Left ventricle myocardium superior (tissue), 1 donor: ENCODE results near the gene NRK. TPM values are rescaled to one million over a fixed set of nuclear protein-coding genes. Genes with fewer than 3 reads are reported as not detected.
"Not testable (repeated sequence)": the region's sequence is repeated elsewhere in the genome, so short reads cannot be mapped to it uniquely, and the experiment has no call there.

ENCODE experiments used
- ATAC-seq: fragments of 200-7000 bp; cut with Tn5 transposase; one replicate; pipeline ENCODE4 v1.9.1; 2020; ENCODE audit warnings: mild to moderate bottlenecking, moderate library complexity
- DNase-seq: peaks from one replicate; pipeline ENCODE4 v3.0.0-alpha.2; 2020
- intact Hi-C: fragments of 100-400 bp; cut with micrococcal nuclease; formaldehyde crosslinking; loops from one replicate; pipeline ENCODE4 v1.11.0; 2022
- long read RNA-seq: library from polyadenylated mRNA; unstranded; transcript quantifications from one replicate; pipeline ENCODE4 v2.0.0, GENCODE V29; 2021
- total RNA-seq: library from RNA; stranded (reverse); fragmentation: NEBNext Ultra II Directional; extraction: Animal tissue kit (Norgen Biotek cat#: 25700); gene quantifications from one replicate; pipeline ENCODE4 v1.2.1, GENCODE V29; 2021
- donor health status: DM: no; HTN: yes; CAD: no; lungs with severe emphysema.

Gene NRK, protein sequence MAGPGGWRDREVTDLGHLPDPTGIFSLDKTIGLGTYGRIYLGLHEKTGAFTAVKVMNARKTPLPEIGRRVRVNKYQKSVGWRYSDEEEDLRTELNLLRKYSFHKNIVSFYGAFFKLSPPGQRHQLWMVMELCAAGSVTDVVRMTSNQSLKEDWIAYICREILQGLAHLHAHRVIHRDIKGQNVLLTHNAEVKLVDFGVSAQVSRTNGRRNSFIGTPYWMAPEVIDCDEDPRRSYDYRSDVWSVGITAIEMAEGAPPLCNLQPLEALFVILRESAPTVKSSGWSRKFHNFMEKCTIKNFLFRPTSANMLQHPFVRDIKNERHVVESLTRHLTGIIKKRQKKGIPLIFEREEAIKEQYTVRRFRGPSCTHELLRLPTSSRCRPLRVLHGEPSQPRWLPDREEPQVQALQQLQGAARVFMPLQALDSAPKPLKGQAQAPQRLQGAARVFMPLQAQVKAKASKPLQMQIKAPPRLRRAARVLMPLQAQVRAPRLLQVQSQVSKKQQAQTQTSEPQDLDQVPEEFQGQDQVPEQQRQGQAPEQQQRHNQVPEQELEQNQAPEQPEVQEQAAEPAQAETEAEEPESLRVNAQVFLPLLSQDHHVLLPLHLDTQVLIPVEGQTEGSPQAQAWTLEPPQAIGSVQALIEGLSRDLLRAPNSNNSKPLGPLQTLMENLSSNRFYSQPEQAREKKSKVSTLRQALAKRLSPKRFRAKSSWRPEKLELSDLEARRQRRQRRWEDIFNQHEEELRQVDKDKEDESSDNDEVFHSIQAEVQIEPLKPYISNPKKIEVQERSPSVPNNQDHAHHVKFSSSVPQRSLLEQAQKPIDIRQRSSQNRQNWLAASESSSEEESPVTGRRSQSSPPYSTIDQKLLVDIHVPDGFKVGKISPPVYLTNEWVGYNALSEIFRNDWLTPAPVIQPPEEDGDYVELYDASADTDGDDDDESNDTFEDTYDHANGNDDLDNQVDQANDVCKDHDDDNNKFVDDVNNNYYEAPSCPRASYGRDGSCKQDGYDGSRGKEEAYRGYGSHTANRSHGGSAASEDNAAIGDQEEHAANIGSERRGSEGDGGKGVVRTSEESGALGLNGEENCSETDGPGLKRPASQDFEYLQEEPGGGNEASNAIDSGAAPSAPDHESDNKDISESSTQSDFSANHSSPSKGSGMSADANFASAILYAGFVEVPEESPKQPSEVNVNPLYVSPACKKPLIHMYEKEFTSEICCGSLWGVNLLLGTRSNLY (N-terminal part only)
- total RNA-seq = 1.8 TPM
- long read RNA-seq, partial matches to known transcripts = 1 of 1 reads
- long read RNA-seq, other reads (novel, unspliced or antisense) = 0 of 1 reads

DNA sequence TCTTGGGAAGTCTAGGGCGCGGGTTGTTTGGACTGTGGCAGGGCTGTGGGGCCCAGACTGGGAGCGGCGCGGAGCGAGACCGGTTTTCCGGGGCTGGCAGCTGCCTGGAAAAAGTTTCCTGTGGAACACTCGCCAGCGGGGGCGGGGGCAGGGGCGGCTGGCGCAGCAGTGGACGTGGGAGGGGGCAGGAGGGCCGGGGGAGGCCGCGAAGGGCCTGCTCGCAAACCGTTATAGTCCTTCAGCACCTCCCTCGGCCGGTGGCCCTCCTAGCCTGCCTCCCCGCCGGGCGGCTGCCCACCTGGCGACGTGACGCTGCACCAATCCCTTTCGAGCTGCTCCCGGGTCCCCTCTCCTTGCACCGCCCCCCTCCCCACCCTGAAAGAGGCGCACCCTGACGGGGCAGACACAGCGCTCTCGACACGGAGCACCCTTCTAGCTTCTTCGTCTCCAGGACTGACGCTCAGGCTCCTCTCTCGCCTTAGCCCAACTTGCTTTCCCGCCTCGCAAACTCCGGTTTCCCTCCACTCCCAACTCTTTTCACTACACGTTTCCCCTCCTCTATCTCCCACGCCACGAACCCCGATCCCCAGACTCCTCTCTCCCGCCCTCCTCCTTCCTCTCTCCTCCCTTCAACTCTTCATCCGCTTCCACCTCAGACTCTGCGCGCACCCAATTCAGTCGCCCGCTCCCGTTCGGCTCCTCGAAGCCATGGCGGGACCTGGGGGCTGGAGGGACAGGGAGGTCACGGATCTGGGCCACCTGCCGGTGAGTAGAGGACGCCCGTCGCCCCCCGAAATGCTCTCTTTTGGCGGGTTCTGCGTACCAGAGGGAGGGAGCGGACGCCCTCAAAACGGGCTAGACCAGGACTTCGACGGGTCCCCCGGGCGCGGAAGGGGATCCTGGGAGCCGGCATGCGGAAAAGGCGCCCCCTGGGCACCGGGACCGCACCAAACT, at the start of gene NRK:
Gene NRK, plus strand, starts transcription at position 402 of the 954 bp plus-strand sequence. Its CDS starts 307 bp downstream, at position 709.
- intact Hi-C loops = no loop called here

GRCh38 chrX:105773801-105774200, 48.5 kb upstream of the NRK start:
- DNase-seq = no peak
- no peak for ATAC-seq
- intact Hi-C loops = no loop called here

More for the DNA sequence above, at the start of gene NRK:
- ATAC-seq (peak; percentile 80), DNase-seq (peak; percentile 42)

- intact Hi-C loops = no loop called here
- ATAC-seq (no peak), DNase-seq (no peak)
Observed at GRCh38 chrX:105775679-105776078, 46.7 kb upstream of the NRK start.

GRCh38 chrX:105781804-105782203, 40.5 kb upstream of the NRK start:
- ATAC-seq (peak; percentile 54), DNase-seq (peak; percentile 25)
- intact Hi-C loops = no loop called here

GRCh38 chrX:105796877-105797276, 25.5 kb upstream of the NRK start:
- ATAC-seq, intact Hi-C loops, DNase-seq: not testable (repeated sequence)

GRCh38 chrX:105803891-105804290, 18.4 kb upstream of the NRK start:
- DNase-seq = no peak
- ATAC-seq = no peak
- intact Hi-C loops = no loop called here

GRCh38 chrX:105805655-105806054, 16.7 kb upstream of the NRK start:
- intact Hi-C loops = not testable (repeated sequence)

DNA sequence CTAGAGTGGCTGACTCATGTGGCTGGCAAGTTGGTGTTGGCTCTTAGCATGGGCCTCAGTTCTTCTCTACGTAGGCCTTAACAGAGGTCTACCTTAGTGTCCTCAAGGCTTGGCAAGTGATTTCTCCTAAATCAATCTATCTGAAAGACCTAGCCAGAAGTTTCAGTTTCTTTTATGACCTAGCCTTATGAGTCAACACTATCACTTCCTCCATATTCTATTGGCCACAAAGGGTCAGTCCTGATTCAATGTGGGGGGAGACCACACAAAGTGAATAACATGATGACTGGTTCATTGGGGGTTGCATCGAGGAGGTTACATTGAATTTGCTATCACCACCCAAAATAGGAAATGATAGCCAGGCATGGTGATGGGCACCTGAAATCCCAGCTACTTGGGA, 5.8 kb upstream of the NRK start:
- intact Hi-C loops = no loop called here
- ATAC-seq (no peak), DNase-seq (no peak)

More at GRCh38 chrX:105805655-105806054, 16.7 kb upstream of the NRK start:
- not testable (repeated sequence) for ATAC-seq, DNase-seq

DNA sequence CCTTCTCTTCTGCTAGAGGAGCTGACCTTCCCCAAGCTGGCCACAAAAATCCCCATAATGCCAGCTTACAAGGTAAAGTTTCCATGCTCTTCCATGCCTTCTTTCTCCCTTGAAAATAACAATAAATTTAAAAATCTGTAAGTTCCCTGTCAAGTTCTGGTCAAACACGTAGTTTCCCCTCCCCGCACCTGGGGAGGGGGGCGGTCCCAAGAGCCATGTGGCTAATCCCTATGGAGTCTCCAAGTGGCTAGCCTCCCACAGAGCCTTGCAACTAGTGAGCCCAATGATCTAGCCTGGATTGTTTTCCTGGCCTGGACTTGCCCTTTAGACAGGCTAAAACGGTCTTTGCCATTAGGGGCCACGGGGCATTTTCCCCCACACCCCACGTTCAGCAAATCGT, 2.1 kb upstream of the NRK start:
- ATAC-seq (no peak), DNase-seq (no peak)
- intact Hi-C loops = no loop called here

DNA sequence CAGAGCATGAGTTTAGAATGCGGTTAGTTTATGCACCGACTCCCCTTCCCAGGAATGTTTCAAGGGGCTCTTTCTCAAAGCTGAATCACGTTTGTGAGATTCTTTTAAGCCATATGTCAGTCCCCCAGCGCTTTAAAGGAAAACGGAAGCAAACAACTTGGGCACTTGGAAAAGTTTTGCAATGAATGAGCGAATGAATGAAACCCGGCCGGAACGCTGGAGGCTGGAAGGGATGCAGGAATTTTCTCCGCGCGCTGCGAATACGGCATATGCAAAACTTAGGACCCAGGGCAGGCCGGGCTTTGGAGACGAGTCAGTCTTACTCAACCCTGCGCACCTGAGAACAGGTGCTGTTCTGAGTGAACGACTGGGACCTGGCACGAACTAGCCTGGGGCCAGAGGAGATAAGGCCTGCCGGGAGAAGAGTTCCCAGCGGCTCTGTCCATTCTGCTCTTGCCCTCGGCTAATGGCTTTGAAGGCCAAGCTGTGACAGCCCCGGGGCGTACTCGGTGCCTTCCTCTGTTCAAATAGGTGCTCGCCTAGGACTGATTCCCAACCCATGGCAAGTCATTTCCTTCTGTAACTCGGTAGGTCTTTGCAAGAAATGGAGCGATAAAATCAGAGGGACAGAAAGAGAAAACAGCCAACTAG, 743 bp upstream of the NRK start:
- DNase-seq = no peak
- peak; percentile 24 for ATAC-seq
- intact Hi-C loops = no loop called here

DNA sequence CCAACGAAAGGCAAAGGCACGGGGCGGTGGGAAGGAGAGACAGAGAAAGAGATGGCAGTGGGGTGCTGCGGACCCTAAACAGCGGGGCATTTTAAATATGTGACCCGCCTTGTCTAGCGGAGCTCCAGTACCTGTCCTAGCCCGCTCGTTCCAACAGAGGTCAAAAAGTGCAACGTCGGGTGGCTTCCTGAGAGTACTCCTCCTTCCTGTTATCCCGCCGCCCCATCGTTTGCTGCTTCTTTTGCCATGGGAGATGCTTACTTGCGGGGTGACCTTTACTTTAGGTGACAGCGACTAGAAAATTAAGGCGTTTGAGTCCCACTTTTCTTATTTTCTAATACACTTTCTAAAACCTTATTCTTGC, 735 bp downstream of the NRK start:
- DNase-seq = no peak
- intact Hi-C loops = no loop called here
- ATAC-seq = peak; percentile 40

DNA sequence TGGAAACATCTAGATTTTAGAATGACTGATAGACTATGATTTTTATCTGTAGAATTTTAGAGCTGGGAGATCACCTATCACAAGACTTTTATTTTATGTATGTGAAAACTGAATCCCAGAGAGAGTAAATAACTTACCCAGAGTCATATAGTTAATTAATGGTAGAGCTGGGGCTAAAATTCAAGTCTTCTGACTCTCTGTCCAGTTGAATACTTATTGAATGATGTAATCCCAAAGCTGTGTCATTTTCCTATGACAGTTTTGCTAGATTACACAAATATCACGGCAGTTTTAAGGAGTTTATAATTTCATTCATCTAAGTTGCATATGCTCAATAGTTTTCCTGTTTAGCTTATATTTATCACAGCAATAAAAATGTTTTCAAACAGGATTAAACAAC, 6.7 kb downstream of the NRK start:
- DNase-seq = no peak
- intact Hi-C loops = no loop called here
- no peak for ATAC-seq

DNA sequence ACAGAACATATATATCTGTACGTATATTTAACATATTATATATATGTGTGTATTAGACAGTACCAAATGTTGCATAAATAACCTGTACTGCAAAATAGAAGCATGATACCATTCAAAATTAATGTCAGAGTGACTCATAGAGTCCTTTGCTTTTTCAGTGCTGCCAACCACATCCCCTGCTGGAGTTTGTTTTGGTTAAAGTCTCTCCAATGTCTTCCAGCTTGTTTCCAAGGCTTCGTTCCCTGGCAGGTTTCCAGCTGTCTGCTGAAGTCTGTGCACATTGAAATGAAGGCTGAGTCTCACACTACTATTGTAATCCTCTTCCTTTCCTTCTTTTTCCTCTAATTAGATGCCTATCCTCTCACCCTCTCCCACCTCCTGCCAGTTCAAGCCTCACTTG, 14.9 kb downstream of the NRK start:
- peak; percentile 81 for ATAC-seq
- peak; percentile 60 for DNase-seq
- intact Hi-C loops = no loop called here

GRCh38 chrX:105845631-105846030, 23.3 kb downstream of the NRK start:
- intact Hi-C loops = no loop called here
- no peak for ATAC-seq
- no peak for DNase-seq

DNA sequence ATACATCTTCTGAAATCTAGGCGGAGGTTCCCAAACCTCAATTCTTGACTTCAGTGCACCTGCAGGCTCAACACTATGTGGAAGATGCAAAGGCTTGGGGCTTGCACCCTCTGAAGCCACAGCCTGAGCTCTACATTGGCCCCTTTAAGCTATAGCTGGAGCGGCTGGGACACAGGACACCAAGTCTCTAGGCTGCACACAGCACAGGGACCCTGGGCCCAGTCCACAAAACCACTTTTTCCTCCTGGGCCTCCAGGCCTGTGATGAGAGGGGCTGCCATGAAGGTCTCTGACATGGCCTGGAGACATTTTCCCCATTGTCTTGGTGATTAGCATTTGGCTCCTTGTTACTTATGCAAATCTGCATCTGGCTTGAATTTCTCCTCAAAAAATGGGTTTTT, 27.8 kb downstream of the NRK start:
- intact Hi-C loops = loop anchor here (10.0 kb wide), 1 partner anchor 65 kb away; no protein-coding TSS in a partner anchor
- ATAC-seq, DNase-seq: not testable (repeated sequence)

- DNase-seq = no peak
- ATAC-seq = no peak
- intact Hi-C loops = no loop called here
Observed at GRCh38 chrX:105865709-105866108, 43.4 kb downstream of the NRK start.

DNA sequence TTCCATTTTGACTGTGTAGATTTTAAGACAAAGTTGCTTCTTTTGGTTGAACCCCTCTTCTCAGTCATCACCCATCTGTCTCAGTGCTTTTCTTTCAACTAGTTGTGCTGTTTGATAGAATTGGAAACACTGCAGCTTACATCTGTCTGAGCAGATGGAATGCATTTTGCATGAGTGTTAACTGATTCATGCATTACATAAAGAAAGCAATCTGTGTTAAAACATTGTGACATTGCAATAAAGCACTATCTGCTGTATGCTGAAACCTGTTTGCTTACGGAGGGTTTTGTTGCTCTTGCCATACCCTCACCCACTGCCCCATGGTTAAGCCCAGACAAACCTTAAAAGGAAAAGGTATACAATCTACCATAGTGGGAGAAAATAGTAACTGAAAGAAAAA, 47.4 kb downstream of the NRK start:
- intact Hi-C loops = no loop called here
- ATAC-seq = no peak
- DNase-seq = no peak

GRCh38 chrX:105870445-105870844, 48.1 kb downstream of the NRK start:
- intact Hi-C loops = no loop called here
- DNase-seq (no peak), ATAC-seq (no peak)
